Left forelimb (tissue), 1 donor: ENCODE results near the gene MITF.

Experiments used
- DNase-seq: peaks from one replicate; pipeline ENCODE4 v3.0.0-alpha.2; 2018; ENCODE audit warnings: low spot score

Gene MITF, protein sequence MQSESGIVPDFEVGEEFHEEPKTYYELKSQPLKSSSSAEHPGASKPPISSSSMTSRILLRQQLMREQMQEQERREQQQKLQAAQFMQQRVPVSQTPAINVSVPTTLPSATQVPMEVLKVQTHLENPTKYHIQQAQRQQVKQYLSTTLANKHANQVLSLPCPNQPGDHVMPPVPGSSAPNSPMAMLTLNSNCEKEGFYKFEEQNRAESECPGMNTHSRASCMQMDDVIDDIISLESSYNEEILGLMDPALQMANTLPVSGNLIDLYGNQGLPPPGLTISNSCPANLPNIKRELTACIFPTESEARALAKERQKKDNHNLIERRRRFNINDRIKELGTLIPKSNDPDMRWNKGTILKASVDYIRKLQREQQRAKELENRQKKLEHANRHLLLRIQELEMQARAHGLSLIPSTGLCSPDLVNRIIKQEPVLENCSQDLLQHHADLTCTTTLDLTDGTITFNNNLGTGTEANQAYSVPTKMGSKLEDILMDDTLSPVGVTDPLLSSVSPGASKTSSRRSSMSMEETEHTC

GRCh38 chr3:69739204-69740102, at the start of gene MITF:
MITF (plus strand) TSS chr3:69739464; CDS start chr3:69739598, 134 bp downstream.
- peak; percentile 95 for DNase-seq

DNA sequence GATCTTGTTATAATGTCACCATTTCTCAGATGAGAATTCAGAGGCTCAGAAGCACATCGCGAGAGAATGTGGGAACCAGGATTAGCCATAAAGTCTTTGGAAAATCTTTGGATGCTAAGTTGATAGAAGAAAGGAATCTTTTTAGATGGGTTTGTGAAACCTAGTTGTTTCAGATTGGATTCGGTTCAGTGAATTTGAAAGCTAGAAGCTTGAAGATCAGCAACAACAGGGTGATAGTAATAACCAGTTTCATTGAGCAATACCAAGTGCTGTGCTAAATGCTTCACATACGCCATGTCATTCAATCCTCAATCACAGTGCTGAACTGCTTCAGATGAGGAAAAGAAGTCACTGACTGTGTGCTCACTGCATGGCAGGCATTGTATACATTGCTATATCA, 47.4 kb upstream of the MITF start:
- no peak for DNase-seq

GRCh38 chr3:69692761-69693160, 46.5 kb upstream of the MITF start:
- no peak for DNase-seq

DNA sequence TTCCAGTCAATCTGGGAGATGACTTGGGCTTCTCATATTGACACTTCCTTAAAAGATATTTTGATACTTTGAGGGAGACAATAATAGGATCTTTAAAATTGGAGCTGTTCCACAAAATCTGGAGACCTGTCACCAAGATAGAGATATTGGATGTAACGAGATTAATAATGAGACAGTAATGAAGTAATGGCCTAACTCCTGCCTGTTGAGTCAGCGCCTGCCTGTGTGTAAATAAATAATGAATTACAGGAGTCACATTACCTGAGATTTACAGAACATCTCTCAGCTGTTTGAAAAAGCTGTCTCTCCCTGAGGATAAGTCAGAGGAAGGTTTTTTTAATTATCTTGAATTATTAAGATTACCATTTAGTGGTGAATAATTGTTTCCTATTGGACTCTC, 43.8 kb upstream of the MITF start:
- DNase-seq: no peak

- DNase-seq: no peak
Observed at GRCh38 chr3:69695933-69696332, 43.3 kb upstream of the MITF start.

DNA sequence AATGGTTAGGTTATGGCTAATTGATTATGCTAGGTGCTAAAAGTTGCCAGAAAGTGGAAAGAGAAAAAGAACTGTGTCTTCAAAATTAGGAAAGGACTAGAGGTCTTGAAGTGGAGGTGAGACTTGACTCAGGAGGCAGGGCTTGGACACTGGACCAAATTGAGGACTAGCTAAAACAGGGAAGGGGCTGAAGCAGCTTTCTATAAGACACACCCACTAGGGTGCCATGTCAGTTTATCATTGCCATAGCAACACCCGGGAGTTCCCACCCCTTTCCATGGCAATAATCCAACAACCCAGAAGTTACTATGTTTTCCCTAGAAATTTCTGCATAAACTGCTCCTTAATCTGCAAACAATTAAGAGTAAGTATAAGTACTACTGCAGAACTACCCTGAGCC, 42.9 kb upstream of the MITF start:
- DNase-seq: no peak

GRCh38 chr3:69697381-69697780, 41.9 kb upstream of the MITF start:
- DNase-seq: no peak

- no peak for DNase-seq
Observed at GRCh38 chr3:69698728-69699127, 40.5 kb upstream of the MITF start.

- no peak for DNase-seq
Observed at GRCh38 chr3:69699183-69699582, 40.1 kb upstream of the MITF start.

- no peak for DNase-seq
Observed at GRCh38 chr3:69700949-69701348, 38.3 kb upstream of the MITF start.

DNA sequence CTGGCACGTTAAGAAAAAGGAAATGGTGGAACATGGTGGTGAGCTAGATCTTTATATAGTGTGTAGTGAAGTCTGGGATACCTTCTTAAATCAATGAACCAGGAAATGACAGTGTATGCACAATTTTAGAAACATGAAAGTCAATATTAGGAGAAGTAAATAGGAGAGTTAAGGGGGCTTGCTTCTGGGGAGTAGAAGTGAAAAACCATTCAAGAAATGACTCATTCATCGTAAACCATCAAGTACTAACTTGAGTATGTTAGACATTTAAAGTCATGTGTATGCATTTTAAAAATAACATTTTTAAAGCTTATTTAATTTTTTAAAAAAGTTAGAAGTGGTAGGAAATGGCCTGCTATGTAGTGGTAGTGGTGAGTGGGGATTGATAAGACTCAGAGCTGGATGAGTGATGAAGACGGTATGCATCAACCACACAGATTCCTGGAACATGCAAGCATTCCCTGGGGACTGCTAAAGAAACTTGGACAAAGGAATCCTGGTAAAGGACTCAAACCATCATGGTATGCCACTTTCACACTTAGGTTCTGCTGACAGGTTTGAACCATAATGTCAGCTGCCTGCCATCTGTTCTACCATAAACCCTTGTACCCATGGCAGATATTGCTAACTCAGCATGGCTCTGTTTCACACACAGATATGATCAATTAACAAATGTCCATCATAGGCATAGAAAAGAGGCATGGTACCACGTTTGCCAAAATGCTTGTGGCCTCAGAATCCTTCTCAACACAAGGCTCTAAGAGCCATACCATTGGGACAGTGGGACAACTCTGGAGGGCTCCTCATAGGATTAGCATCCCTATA, 28.9 kb upstream of the MITF start:
- no peak for DNase-seq

GRCh38 chr3:69712269-69712668, 27.0 kb upstream of the MITF start:
- no peak for DNase-seq

GRCh38 chr3:69712933-69713332, 26.3 kb upstream of the MITF start:
- DNase-seq: no peak

- no peak for DNase-seq
Observed at GRCh38 chr3:69715204-69715603, 24.1 kb upstream of the MITF start.

DNA sequence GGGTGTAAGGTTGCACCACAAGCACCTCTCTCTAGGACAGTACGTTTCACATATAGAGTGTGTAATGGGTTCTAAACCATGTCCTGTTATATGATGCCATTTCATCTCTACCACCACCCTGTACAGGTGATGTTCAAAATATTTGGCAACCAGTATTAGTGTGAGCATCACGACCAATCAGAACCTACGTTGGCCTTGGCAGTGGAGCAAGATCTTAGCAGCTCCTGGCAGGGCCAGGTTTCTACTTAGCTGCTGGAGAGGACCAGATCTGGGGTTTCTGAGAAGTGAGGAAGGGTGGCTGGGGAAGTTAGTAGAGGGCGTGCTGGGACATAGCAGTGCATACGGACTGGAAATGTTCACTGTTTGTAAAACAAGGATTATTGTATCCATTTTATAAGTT, 23.1 kb upstream of the MITF start:
- DNase-seq: no peak

- DNase-seq: no peak
Observed at GRCh38 chr3:69718866-69719586, 20.2 kb upstream of the MITF start.

DNA sequence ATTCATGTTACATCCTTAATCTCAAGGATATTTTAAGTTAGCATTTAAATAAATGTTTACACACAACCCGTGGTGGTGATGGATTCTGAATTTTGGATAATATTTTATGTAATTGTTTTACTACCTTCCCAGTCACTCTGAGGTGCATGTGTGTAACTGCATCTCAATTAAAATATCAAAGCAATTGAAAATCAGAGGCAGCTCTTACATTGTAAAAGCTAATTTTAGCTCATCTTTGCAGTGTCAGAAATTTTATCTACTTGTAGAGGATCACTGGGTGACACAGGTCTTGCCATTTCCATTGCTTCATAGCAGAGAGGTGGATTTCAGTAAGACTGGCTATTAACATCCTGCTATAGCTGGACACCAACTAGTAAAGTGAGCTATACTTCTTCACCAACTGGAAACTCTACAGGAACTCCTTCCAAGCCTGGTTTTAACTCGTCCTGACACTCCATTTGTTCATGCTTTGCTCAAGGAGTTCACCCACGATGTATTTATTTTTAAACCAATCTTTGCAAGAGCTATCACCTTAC, 19.6 kb upstream of the MITF start:
- no peak for DNase-seq

DNA sequence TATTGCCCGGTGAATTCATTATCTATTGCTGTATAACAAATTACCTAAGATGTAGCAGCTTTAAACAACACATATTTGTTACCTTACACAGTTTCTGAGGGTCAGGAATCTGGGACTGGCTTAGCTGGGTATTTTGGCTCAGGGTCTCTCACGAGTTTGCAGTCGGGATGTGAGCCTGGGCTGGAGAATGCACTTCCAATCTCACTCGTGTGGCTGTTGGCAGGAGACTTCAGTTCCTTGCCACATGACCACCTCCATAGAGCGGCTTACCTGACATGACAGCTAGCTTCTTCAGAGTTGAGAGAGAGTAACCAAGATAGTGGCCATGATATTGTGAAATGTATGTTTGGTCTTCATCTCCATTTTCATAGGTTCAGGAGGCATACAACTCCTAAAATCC, 18.4 kb upstream of the MITF start:
- no peak for DNase-seq

DNA sequence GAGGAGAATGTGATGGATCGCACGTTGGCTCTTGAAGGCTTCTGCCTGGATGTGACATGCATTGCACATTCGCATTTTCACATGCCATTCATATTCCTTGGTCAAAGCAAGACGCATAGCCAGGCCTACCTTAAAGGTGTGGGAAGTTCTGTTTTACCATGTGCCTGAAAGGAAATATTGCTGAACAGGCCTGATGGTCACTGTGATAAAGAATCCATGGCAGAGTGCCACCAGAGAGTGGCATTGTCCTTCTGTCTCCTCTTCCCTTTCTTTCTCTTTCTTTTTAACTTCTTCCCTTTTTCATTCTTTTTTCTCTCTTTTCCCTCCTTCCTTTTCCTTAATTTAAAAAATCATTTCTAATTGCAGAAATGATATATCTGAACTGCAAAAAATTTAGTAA, 15.9 kb upstream of the MITF start:
- no peak for DNase-seq

DNA sequence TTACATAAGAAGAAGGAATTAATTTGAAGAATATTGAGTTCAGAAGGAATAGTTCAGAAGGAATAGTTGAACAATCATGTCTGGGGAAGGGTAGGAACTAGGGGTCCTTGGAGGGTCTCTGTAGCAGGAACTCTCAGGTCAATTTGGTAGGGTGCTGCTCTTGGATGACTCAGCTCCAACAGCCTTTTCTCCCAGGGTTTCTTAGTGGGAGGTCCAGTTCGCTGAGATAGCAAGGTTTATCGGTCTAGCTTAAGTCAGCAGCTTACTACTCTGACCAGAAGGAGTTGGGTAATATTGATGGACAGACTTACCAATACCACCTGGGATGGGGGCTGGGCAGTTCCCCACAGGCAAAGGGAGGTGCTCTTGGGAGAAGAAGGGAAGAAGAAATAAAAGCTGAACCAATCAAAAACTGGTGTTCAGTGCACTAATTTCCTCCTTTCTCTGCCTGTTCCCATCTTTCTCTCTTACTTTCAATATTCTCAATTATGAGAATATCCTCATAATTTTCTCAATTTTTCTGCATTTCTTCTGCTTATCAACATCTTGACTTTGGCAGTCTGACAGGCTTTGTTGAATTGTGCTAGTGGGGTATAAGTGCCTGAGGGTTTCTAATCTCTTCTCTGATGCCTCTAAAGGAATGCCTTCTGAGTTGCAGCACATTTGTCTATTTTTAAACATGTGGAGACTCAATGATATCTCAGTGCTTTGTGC, 14.4 kb upstream of the MITF start:
- DNase-seq: no peak
